HG03460 (cell line): ENCODE measurements around the gene ATOH1.
A peak's percentile ranks its signal among the peaks of the same experiment; 100 is the strongest.

Source experiments
- ATAC-seq: cut with Tn5 transposase; IDR thresholded peaks from one replicate; pipeline ENCODE4 v1.9.1; 2021; ENCODE audit not compliant: unreplicated experiment

Gene ATOH1

GRCh38 chr4:93834249-93835066 lies 5.9 kb downstream of the ATOH1 start:
- no peak for ATAC-seq

- ATAC-seq, result no peak
Observed at GRCh38 chr4:93835929-93836328, 7.4 kb downstream of the ATOH1 start.

GRCh38 chr4:93839704-93840103 lies 11.2 kb downstream of the ATOH1 start:
- no peak for ATAC-seq

- ATAC-seq, result peak; percentile 49
Observed at GRCh38 chr4:93841803-93842345, 13.3 kb downstream of the ATOH1 start.

- peak; percentile 66 for ATAC-seq
Observed at GRCh38 chr4:93842601-93843252, 14.2 kb downstream of the ATOH1 start.

GRCh38 chr4:93843772-93844171 lies 15.2 kb downstream of the ATOH1 start:
- ATAC-seq, result no peak

- no peak for ATAC-seq
Observed at GRCh38 chr4:93852680-93853079, 24.1 kb downstream of the ATOH1 start.

- ATAC-seq, result no peak
Observed at GRCh38 chr4:93855926-93856325, 27.4 kb downstream of the ATOH1 start.

- ATAC-seq, result no peak
Observed at GRCh38 chr4:93865650-93866049, 37.1 kb downstream of the ATOH1 start.

GRCh38 chr4:93867416-93868001 lies 39.0 kb downstream of the ATOH1 start:
- no peak for ATAC-seq

- ATAC-seq, result peak; percentile 59
Observed at GRCh38 chr4:93870876-93871458, 42.4 kb downstream of the ATOH1 start.

- ATAC-seq, result no peak
Observed at GRCh38 chr4:93876754-93877153, 48.2 kb downstream of the ATOH1 start.

GRCh38 chr4:93878566-93878965 lies 50.0 kb downstream of the ATOH1 start:
- ATAC-seq, result no peak

- peak; percentile 74 for ATAC-seq
Observed at GRCh38 chr4:93879919-93880318, 51.4 kb downstream of the ATOH1 start.
